ENCODE data around the gene ALAS1. TPM values are rescaled to one million over a fixed set of nuclear protein-coding genes. Genes with fewer than 3 reads are reported as not detected.

The ALAS1 gene
- total RNA-seq, 2 experiments from 2014 or later = 34.4 to 43.6 TPM

GRCh38 chr3:52248165-52248541, 50.2 kb downstream of the ALAS1 start:
- no peak for DNase-seq (ENCODE audit: low spot score)
- Histone ChIP-seq H3K9me3 (ENCODE audit: low read length) (no peaks in the 10 kb centered on the region), H3K4me3 (ENCODE audit: low read depth, low read length, poor library complexity, severe bottlenecking) (no peak overlapping the region), H2AFZ (ENCODE audit: low read length) (no peak overlapping the region), H3K27ac (ENCODE audit: low read depth, low read length, poor library complexity, severe bottlenecking) (no peak overlapping the region), H3K4me2 (ENCODE audit: low read length) (no peak overlapping the region), H3K36me3 (ENCODE audit: insufficient read depth, low read length) (peaks cover 50% of the 10 kb centered on the region), H4K20me1 (ENCODE audit: insufficient read depth, low read length) (no peaks in the 10 kb centered on the region), H3K9me2 (ENCODE audit: insufficient read depth, low read length) (no peaks in the 10 kb centered on the region), H3K4me1 (ENCODE audit: insufficient read depth, low read length, poor library complexity, severe bottlenecking) (peaks cover 8% of the 10 kb centered on the region), H3K79me2 (ENCODE audit: insufficient read depth, low read depth, low read length) (no peaks in the 10 kb centered on the region; the same call in 1 of the 2 replicates)
- TF ChIP-seq CTCF (conservative IDR thresholded peaks at IDR 0.05; ENCODE audit: low read length) = no peak
- TF ChIP-seq EZH2phosphoT487 (IDR thresholded peaks at IDR 0.05; ENCODE audit: borderline replicate concordance, low read depth, low read length) = no peak
- BruUV-seq (replicated peaks) = no TSS peak
- intact Hi-C loops (cut with micrococcal nuclease; ENCODE audit: unreplicated experiment) = no loop called here
- POLR2A ChIA-PET = interaction anchor here (1.1 to 1.3 kb wide), 2 partner anchors 11 to 12 kb away, joined by 3 to 4 read pairs; no protein-coding TSS in a partner anchor
- CTCF ChIA-PET (ENCODE audit: unreplicated experiment) = no interaction called here

- TF ChIP-seq CTCF (conservative IDR thresholded peaks at IDR 0.05; ENCODE audit: low read length) = no peak
- TF ChIP-seq EZH2phosphoT487 (IDR thresholded peaks at IDR 0.05; ENCODE audit: borderline replicate concordance, low read depth, low read length) = no peak
- ChIA-PET POLR2A (interaction anchor here (1.1 to 1.3 kb wide), 2 partner anchors 12 kb away, joined by 3 to 4 read pairs; no protein-coding TSS in a partner anchor), CTCF (ENCODE audit: unreplicated experiment) (no interaction called here)
- Histone ChIP-seq H3K9me2 (ENCODE audit: insufficient read depth, low read length) (no peaks in the 10 kb centered on the region), H3K4me3 (ENCODE audit: low read depth, low read length, poor library complexity, severe bottlenecking) (no peak overlapping the region), H3K36me3 (ENCODE audit: insufficient read depth, low read length) (peaks cover 56% of the 10 kb centered on the region), H3K27ac (ENCODE audit: low read depth, low read length, poor library complexity, severe bottlenecking) (no peak overlapping the region), H4K20me1 (ENCODE audit: insufficient read depth, low read length) (no peaks in the 10 kb centered on the region), H2AFZ (ENCODE audit: low read length) (no peak overlapping the region), H3K9me3 (ENCODE audit: low read length) (no peaks in the 10 kb centered on the region), H3K4me2 (ENCODE audit: low read length) (no peak overlapping the region), H3K79me2 (ENCODE audit: insufficient read depth, low read depth, low read length) (no peaks in the 10 kb centered on the region; the same call in 1 of the 2 replicates), H3K4me1 (ENCODE audit: insufficient read depth, low read length, poor library complexity, severe bottlenecking) (peaks cover 16% of the 10 kb centered on the region)
- BruUV-seq (replicated peaks) = no TSS peak
- DNase-seq (ENCODE audit: low spot score) = no peak
- intact Hi-C loops (cut with micrococcal nuclease; ENCODE audit: unreplicated experiment) = no loop called here
Measured at GRCh38 chr3:52248816-52249547, 51.0 kb downstream of the ALAS1 start.

- intact Hi-C loops (cut with micrococcal nuclease; ENCODE audit: unreplicated experiment) = no loop called here
- H3K9me3 ChIP-seq (ENCODE audit: low read length) = no peaks in the 10 kb centered on the region
- H3K36me3 ChIP-seq (ENCODE audit: insufficient read depth, low read length) = peaks cover 63% of the 10 kb centered on the region
- H2AFZ ChIP-seq (ENCODE audit: low read length) = no peak overlapping the region
- peaks cover 23% of the 10 kb centered on the region for H3K4me1 ChIP-seq (ENCODE audit: insufficient read depth, low read length, poor library complexity, severe bottlenecking)
- no TSS peak for BruUV-seq (replicated peaks)
- no peak overlapping the region for H3K4me3 ChIP-seq (ENCODE audit: low read depth, low read length, poor library complexity, severe bottlenecking)
- H3K27ac ChIP-seq (ENCODE audit: low read depth, low read length, poor library complexity, severe bottlenecking) = no peak overlapping the region
- H3K79me2 ChIP-seq (ENCODE audit: insufficient read depth, low read depth, low read length) = no peaks in the 10 kb centered on the region; the same call in 1 of the 2 replicates
- ChIA-PET POLR2A (interaction anchor here (1.3 to 4.8 kb wide), 2 partner anchors 9 to 11 kb away, joined by 4 to 28 read pairs; no protein-coding TSS in a partner anchor), CTCF (ENCODE audit: unreplicated experiment) (interaction anchor here (1.5 kb wide), 1 partner anchor 10 kb away, joined by 3 read pairs; no protein-coding TSS in a partner anchor)
- no peaks in the 10 kb centered on the region for H4K20me1 ChIP-seq (ENCODE audit: insufficient read depth, low read length)
- no peaks in the 10 kb centered on the region for H3K9me2 ChIP-seq (ENCODE audit: insufficient read depth, low read length)
- no peak for TF ChIP-seq EZH2phosphoT487 (IDR thresholded peaks at IDR 0.05; ENCODE audit: borderline replicate concordance, low read depth, low read length)
- no peak for TF ChIP-seq CTCF (conservative IDR thresholded peaks at IDR 0.05; ENCODE audit: low read length)
- no peak for DNase-seq (ENCODE audit: low spot score)
- no peak overlapping the region for H3K4me2 ChIP-seq (ENCODE audit: low read length)
Measured at GRCh38 chr3:52249683-52250082, 51.7 kb downstream of the ALAS1 start.

All from OCI-LY7 (cell line).